Measurements from ENCODE around the gene PC. TPM values are rescaled to one million over a fixed set of nuclear protein-coding genes. Genes with fewer than 3 reads are reported as not detected.

Gene PC
- total RNA-seq, 1 donor from 2014 or later, result 13.5 TPM

DNA sequence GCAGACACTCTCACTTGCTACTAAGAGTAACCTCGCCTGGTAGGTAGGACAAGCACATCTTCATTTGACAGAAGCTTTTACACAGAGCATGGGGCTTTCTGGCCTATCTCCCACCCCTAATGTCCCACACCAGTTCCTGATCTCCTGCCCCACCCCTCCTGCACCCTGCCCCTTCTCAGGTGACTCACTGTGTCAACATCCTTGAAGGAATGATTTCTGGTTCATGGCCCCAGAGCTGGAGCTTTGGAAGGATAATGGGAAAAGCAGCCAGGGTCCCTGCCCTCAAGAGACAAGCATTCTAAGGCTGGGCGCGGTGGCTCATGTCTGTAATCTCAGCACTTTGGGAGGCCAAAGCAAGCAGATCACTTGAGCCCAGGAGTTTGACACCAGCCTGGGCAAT, 54.1 kb downstream of the PC start:
- no peaks in the 10 kb centered on the region for H3K4me1 ChIP-seq
- intact Hi-C loops (cut with DNase I), result no loop called here
- no peak overlapping the region for H3K4me3 ChIP-seq
- H3K9me3 ChIP-seq, result no peaks in the 10 kb centered on the region
- TF ChIP-seq, protein P1, sequence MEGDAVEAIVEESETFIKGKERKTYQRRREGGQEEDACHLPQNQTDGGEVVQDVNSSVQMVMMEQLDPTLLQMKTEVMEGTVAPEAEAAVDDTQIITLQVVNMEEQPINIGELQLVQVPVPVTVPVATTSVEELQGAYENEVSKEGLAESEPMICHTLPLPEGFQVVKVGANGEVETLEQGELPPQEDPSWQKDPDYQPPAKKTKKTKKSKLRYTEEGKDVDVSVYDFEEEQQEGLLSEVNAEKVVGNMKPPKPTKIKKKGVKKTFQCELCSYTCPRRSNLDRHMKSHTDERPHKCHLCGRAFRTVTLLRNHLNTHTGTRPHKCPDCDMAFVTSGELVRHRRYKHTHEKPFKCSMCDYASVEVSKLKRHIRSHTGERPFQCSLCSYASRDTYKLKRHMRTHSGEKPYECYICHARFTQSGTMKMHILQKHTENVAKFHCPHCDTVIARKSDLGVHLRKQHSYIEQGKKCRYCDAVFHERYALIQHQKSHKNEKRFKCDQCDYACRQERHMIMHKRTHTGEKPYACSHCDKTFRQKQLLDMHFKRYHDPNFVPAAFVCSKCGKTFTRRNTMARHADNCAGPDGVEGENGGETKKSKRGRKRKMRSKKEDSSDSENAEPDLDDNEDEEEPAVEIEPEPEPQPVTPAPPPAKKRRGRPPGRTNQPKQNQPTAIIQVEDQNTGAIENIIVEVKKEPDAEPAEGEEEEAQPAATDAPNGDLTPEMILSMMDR (IDR thresholded peaks at IDR 0.05), result no peak
- H3K27ac ChIP-seq, result no peak overlapping the region
- H3K27me3 ChIP-seq, result no peaks in the 10 kb centered on the region
- no peak for DNase-seq (ENCODE audit: low spot score in 2 of 2)
- H3K36me3 ChIP-seq, result no peaks in the 10 kb centered on the region

- H3K36me3 ChIP-seq, result no peaks in the 10 kb centered on the region
- no peaks in the 10 kb centered on the region for H3K27me3 ChIP-seq
- H3K9me3 ChIP-seq, result no peaks in the 10 kb centered on the region
- H3K4me3 ChIP-seq, result no peak overlapping the region
- DNase-seq (ENCODE audit: low spot score in 2 of 2), result no peak
- no peak overlapping the region for H3K27ac ChIP-seq
- intact Hi-C loops (cut with DNase I), result no loop called here
- H3K4me1 ChIP-seq, result no peaks in the 10 kb centered on the region
- TF ChIP-seq, protein P1 (IDR thresholded peaks at IDR 0.05), result no peak
These were observed 55.6 kb downstream of the PC start for GRCh38 chr11:66902486-66903177.

DNA sequence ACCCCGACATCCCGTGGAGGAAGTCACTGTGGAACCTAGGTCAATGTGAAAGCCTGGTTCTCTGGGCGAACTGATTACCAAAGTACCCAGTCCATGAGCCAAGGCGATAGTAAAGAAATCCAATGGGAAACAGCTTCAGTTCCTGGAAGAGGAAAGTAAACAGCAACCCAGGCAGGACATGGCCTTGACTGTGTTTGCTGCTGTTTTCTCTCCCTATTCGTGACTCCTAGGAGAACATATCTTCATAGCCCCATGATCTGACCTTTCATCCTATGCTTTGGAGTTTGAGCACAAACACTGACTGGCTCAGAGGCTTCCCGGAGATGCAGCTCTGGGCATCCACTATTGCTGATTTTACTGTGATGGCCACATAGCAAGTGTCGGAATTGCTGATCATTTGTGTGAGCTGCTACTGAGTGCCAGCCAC, 56.2 kb downstream of the PC start:
- H3K27me3 ChIP-seq, result no peaks in the 10 kb centered on the region
- H3K36me3 ChIP-seq, result no peaks in the 10 kb centered on the region
- H3K4me1 ChIP-seq, result no peaks in the 10 kb centered on the region
- H3K27ac ChIP-seq, result no peak overlapping the region
- H3K4me3 ChIP-seq, result no peak overlapping the region
- TF ChIP-seq, protein P1 (IDR thresholded peaks at IDR 0.05), result no peak
- H3K9me3 ChIP-seq, result no peaks in the 10 kb centered on the region
- DNase-seq (ENCODE audit: low spot score in 2 of 2), result no peak
- intact Hi-C loops (cut with DNase I), result no loop called here

- TF ChIP-seq, protein P1 (IDR thresholded peaks at IDR 0.05), result no peak
- H3K4me3 ChIP-seq, result no peak overlapping the region
- no peaks in the 10 kb centered on the region for H3K36me3 ChIP-seq
- no peak overlapping the region for H3K27ac ChIP-seq
- H3K27me3 ChIP-seq, result no peaks in the 10 kb centered on the region
- H3K4me1 ChIP-seq, result no peaks in the 10 kb centered on the region
- intact Hi-C loops (cut with DNase I), result no loop called here
- no peak for DNase-seq (ENCODE audit: low spot score in 2 of 2)
- H3K9me3 ChIP-seq, result no peaks in the 10 kb centered on the region
These were observed 64.0 kb downstream of the PC start for GRCh38 chr11:66894141-66894540.

DNA sequence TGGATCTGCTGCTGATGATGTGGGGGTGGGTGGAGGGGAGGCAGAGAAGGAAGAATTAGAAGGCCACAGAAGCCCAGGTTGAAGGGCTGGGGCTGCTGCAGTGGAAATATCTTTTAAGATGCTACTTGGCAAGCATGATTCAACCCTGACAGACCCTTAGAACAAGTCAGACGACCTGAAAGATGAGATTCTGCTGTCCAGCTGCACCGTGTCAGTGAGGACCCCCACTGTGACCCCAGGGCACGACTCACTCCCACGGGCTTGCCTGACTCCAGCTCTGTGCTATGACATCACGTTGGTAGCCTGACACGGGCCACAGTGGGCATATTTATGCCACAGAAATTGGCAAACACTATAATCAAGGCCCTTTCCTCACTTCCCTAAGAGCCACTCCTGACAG, 65.3 kb downstream of the PC start:
- Histone ChIP-seq H3K4me3 (no peak overlapping the region), H3K9me3 (no peaks in the 10 kb centered on the region), H3K36me3 (no peaks in the 10 kb centered on the region), H3K4me1 (no peaks in the 10 kb centered on the region), H3K27ac (no peak overlapping the region), H3K27me3 (no peaks in the 10 kb centered on the region)
- DNase-seq (ENCODE audit: low spot score in 2 of 2), result no peak
- TF ChIP-seq, protein P1 (IDR thresholded peaks at IDR 0.05), result no peak
- intact Hi-C loops (cut with DNase I), result no loop called here

Measured in ascending aorta (tissue), 2 donors.